UCSD-AML1 (cell line): ENCODE data around the gene TBXT.
A peak's percentile ranks its signal among the peaks of the same experiment; 100 is the strongest.
"Not testable (repeated sequence)": the region's sequence is repeated elsewhere in the genome, so short reads cannot be mapped to it uniquely, and the experiment has no call there.

Source experiments
- DNase-seq: peaks from one replicate; lab custom pipeline; 2025; ENCODE audit not compliant: unreplicated experiment; lab: John Stamatoyannopoulos, UW

Gene TBXT

GRCh38 chr6:166167801-166168615 is at the start of gene TBXT:
Gene TBXT, minus strand, starts transcription at chr6:166167851. Its CDS starts 260 bp downstream, at chr6:166167591.
- no peak for DNase-seq

- no peak for DNase-seq
Measured at GRCh38 chr6:166207284-166207561, 39.6 kb upstream of the TBXT start.

GRCh38 chr6:166206510-166207283 is 39.0 kb upstream of the TBXT start:
- DNase-seq: no peak

GRCh38 chr6:166206066-166206465 is 38.4 kb upstream of the TBXT start:
- DNase-seq: no peak

GRCh38 chr6:166204852-166205650 is 37.4 kb upstream of the TBXT start:
- no peak for DNase-seq

- no peak for DNase-seq
Measured at GRCh38 chr6:166203641-166204222, 36.1 kb upstream of the TBXT start.

- no peak for DNase-seq
Measured at GRCh38 chr6:166203003-166203640, 35.5 kb upstream of the TBXT start.

- DNase-seq: no peak
Measured at GRCh38 chr6:166202321-166202733, 34.7 kb upstream of the TBXT start.

- DNase-seq: no peak
Measured at GRCh38 chr6:166201878-166202277, 34.2 kb upstream of the TBXT start.

GRCh38 chr6:166197361-166197760 is 29.7 kb upstream of the TBXT start:
- DNase-seq: no peak

GRCh38 chr6:166195860-166196238 is 28.2 kb upstream of the TBXT start:
- DNase-seq: no peak

GRCh38 chr6:166194914-166195859 is 27.5 kb upstream of the TBXT start:
- no peak for DNase-seq

GRCh38 chr6:166192557-166192956 is 24.9 kb upstream of the TBXT start:
- no peak for DNase-seq

GRCh38 chr6:166192136-166192535 is 24.5 kb upstream of the TBXT start:
- no peak for DNase-seq

GRCh38 chr6:166179704-166180103 is 12.1 kb upstream of the TBXT start:
- no peak for DNase-seq

- DNase-seq: no peak
Measured at GRCh38 chr6:166176106-166176505, 8.5 kb upstream of the TBXT start.

GRCh38 chr6:166175093-166175492 is 7.4 kb upstream of the TBXT start:
- DNase-seq: not testable (repeated sequence)

- no peak for DNase-seq
Measured at GRCh38 chr6:166174031-166174430, 6.4 kb upstream of the TBXT start.

- peak; percentile 43 for DNase-seq
Measured at GRCh38 chr6:166173281-166173951, 5.8 kb upstream of the TBXT start.
